H9 (cell line): Measurements from ENCODE around the gene TEF. TPM values are rescaled to one million over a fixed set of nuclear protein-coding genes. Genes with fewer than 3 reads are reported as not detected.

Experiments
- DNase-seq: peaks from one replicate; pipeline ENCODE4 v3.0.0-alpha.2; 2017
- H2AFZ ChIP-seq: one replicate; pipeline ENCODE4 v1.6.1; 2013; ENCODE audit warnings: mild to moderate bottlenecking, low read length, control low read depth, moderate library complexity
- H2AK5ac ChIP-seq: 2 replicates; pipeline ENCODE4 v1.6.1; 2013; ENCODE audit warnings: low read length, control low read depth, mixed read lengths; ENCODE audit not compliant: insufficient read length
- H2BK120ac ChIP-seq: one replicate; pipeline ENCODE4 v1.6.1; 2013; ENCODE audit warnings: low read depth, mild to moderate bottlenecking, low read length, control low read depth, inconsistent platforms; ENCODE audit not compliant: poor library complexity, severe bottlenecking
- H2BK12ac ChIP-seq: 2 replicates; pipeline ENCODE4 v1.6.1; 2013; ENCODE audit warnings: low read length, control low read depth, mixed read lengths, low read depth; ENCODE audit not compliant: insufficient read length
- H2BK15ac ChIP-seq: 2 replicates; pipeline ENCODE4 v1.6.1; 2013; ENCODE audit warnings: low read depth, low read length, control low read depth
- H2BK20ac ChIP-seq: one replicate; pipeline ENCODE4 v1.6.1; 2013; ENCODE audit warnings: low read depth, mild to moderate bottlenecking, low read length, control low read depth, inconsistent platforms; ENCODE audit not compliant: poor library complexity, severe bottlenecking
- H2BK5ac ChIP-seq: 2 replicates; pipeline ENCODE4 v1.6.1; 2013; ENCODE audit warnings: low read length, control low read depth, mixed read lengths; ENCODE audit not compliant: insufficient read length
- H3K14ac ChIP-seq: 2 replicates; pipeline ENCODE4 v1.6.1; 2013; ENCODE audit warnings: low read length, control low read depth; ENCODE audit not compliant: insufficient read depth
- H3K18ac ChIP-seq: 2 replicates; pipeline ENCODE4 v1.6.1; 2013; ENCODE audit warnings: low read depth, mild to moderate bottlenecking, mixed read lengths, low read length, control low read depth; ENCODE audit not compliant: insufficient read length
- H3K23ac ChIP-seq: 2 replicates; pipeline ENCODE4 v1.6.1; 2013; ENCODE audit warnings: low read length, control low read depth, mixed read lengths, low read depth; ENCODE audit not compliant: insufficient read length
- H3K23me2 ChIP-seq: 2 replicates; pipeline ENCODE4 v1.6.1; 2013; ENCODE audit warnings: low read depth, mild to moderate bottlenecking, mixed read lengths, low read length, control low read depth; ENCODE audit not compliant: insufficient read length, poor library complexity, severe bottlenecking
- H3K27ac ChIP-seq: 2 replicates; pipeline ENCODE4 v1.5.1; 2013; ENCODE audit warnings: low read length, control low read depth, mixed read lengths, low read depth; ENCODE audit not compliant: insufficient read length
- H3K27me3 ChIP-seq: 2 replicates; pipeline ENCODE4 v1.6.1; 2013; ENCODE audit warnings: low read length, control low read depth, inconsistent platforms; ENCODE audit not compliant: insufficient read depth
- H3K4ac ChIP-seq: 2 replicates; pipeline ENCODE4 v1.6.1; 2013; ENCODE audit warnings: low read depth, mild to moderate bottlenecking, control low read depth, inconsistent platforms, low read length, moderate library complexity
- H3K4me1 ChIP-seq: 2 replicates; pipeline ENCODE4 v1.6.1; 2013; ENCODE audit warnings: low read length, control low read depth, inconsistent platforms; ENCODE audit not compliant: insufficient read depth
- H3K4me2 ChIP-seq: 2 replicates; pipeline ENCODE4 v1.6.1; 2013; ENCODE audit warnings: low read length, control low read depth, mixed read lengths; ENCODE audit not compliant: insufficient read length, insufficient read depth
- H3K56ac ChIP-seq: 2 replicates; pipeline ENCODE4 v1.6.1; 2013; ENCODE audit warnings: low read depth, mild to moderate bottlenecking, mixed read lengths, low read length, control low read depth; ENCODE audit not compliant: insufficient read length
- H3K79me1 ChIP-seq: 2 replicates; pipeline ENCODE4 v1.6.1; 2013; ENCODE audit warnings: low read depth, mild to moderate bottlenecking, moderate library complexity, low read length, control low read depth, inconsistent platforms; ENCODE audit not compliant: insufficient read depth, poor library complexity, severe bottlenecking
- H3K79me2 ChIP-seq: 2 replicates; pipeline ENCODE4 v1.6.1; 2013; ENCODE audit warnings: low read length, control low read depth, inconsistent platforms; ENCODE audit not compliant: insufficient read depth
- H3K9ac ChIP-seq: 2 replicates; pipeline ENCODE4 v1.6.1; 2013; ENCODE audit warnings: low read length, control low read depth, mixed read lengths; ENCODE audit not compliant: insufficient read length; ENCODE audit errors: extremely low read depth
- H3K9me3 ChIP-seq: one replicate; pipeline ENCODE4 v1.6.1; 2013; ENCODE audit warnings: low read depth, low read length, inconsistent platforms; ENCODE audit not compliant: control insufficient read depth
- H3T11ph ChIP-seq: one replicate; pipeline ENCODE4 v1.6.1; 2013; ENCODE audit warnings: mild to moderate bottlenecking, low read length, control low read depth, inconsistent platforms
- H4K20me1 ChIP-seq: one replicate; pipeline ENCODE4 v1.6.1; 2013; ENCODE audit not compliant: control insufficient read depth, insufficient read length, insufficient read depth
- H4K5ac ChIP-seq: 2 replicates; pipeline ENCODE4 v1.6.1; 2013; ENCODE audit warnings: low read depth, mild to moderate bottlenecking, mixed read lengths, low read length, control low read depth; ENCODE audit not compliant: insufficient read length
- H4K8ac ChIP-seq: replicated peaks from 2 replicates; pipeline ENCODE4 v1.6.1; 2013; ENCODE audit warnings: low read length, control low read depth, mixed read lengths, low read depth; ENCODE audit not compliant: insufficient read length
- H4K91ac ChIP-seq: 2 replicates; pipeline ENCODE4 v1.6.1; 2013; ENCODE audit warnings: low read depth, mild to moderate bottlenecking, moderate library complexity, mixed read lengths, low read length, control low read depth; ENCODE audit not compliant: insufficient read length
- H3K27ac Mint-ChIP-seq, 3 experiments: 2 replicates in 2 of 3; 3 replicates in 1 of 3; pipeline ENCODE4 v1.8.0; 2020 to 2021; ENCODE audit warnings: mixed read lengths in 3 of 3, mild to moderate bottlenecking in 1 of 3, moderate library complexity in 1 of 3
- H3K27me3 Mint-ChIP-seq: 2 replicates; pipeline ENCODE4 v1.8.0; 2021; ENCODE audit warnings: low read depth, mild to moderate bottlenecking, moderate library complexity, mixed read lengths
- H3K36me3 Mint-ChIP-seq, 3 experiments: 2 replicates in 2 of 3; 3 replicates in 1 of 3; pipeline ENCODE4 v1.8.0; 2020 to 2021; ENCODE audit warnings: low read depth in 3 of 3, mixed read lengths in 3 of 3; ENCODE audit not compliant: insufficient read depth in 1 of 3
- H3K4me1 Mint-ChIP-seq, 2 experiments: 2 replicates each; pipeline ENCODE4 v1.8.0; 2020; ENCODE audit warnings: mixed read lengths in 2 of 2
- H3K4me3 Mint-ChIP-seq, 2 experiments: 2 replicates in 1 of 2; 3 replicates in 1 of 2; pipeline ENCODE4 v1.8.0; 2020 to 2021; ENCODE audit warnings: mild to moderate bottlenecking in 2 of 2, mixed read lengths in 2 of 2, moderate library complexity in 1 of 2
- H3K9me3 Mint-ChIP-seq, 2 experiments: 2 replicates in 1 of 2; 3 replicates in 1 of 2; pipeline ENCODE4 v1.8.0; 2020; ENCODE audit warnings: mild to moderate bottlenecking in 2 of 2, mixed read lengths in 2 of 2, moderate library complexity in 1 of 2
- WGBS: extraction: QIAGEN DNeasy Blood & Tissue Kit; methylation state at CpG from one replicate; pipeline ENCODE4 v1.1.7; 2013; ENCODE audit warnings: missing lambda C conversion rate, low lambda C conversion rate, mixed read lengths; ENCODE audit not compliant: insufficient read length; ENCODE audit errors: extremely low coverage; 5-methylcytosine and 5-hydroxymethylcytosine counted together
- total RNA-seq: library from RNA; stranded (reverse); gene quantifications from 2 replicates; pipeline ENCODE4 v1.2.1, GENCODE V29; 2021
- TF ChIP-seq, protein P1 (sequence below): fragments of 200-600 bp; sonication (generic); conservative IDR thresholded peaks from 3 replicates; pipeline ENCODE4 v1.8.0; 2021; ENCODE audit warnings: antibody characterized with exemption, mild to moderate bottlenecking

Gene TEF
- total RNA-seq, 1 experiment from 2014 or later = 17.9 TPM

DNA sequence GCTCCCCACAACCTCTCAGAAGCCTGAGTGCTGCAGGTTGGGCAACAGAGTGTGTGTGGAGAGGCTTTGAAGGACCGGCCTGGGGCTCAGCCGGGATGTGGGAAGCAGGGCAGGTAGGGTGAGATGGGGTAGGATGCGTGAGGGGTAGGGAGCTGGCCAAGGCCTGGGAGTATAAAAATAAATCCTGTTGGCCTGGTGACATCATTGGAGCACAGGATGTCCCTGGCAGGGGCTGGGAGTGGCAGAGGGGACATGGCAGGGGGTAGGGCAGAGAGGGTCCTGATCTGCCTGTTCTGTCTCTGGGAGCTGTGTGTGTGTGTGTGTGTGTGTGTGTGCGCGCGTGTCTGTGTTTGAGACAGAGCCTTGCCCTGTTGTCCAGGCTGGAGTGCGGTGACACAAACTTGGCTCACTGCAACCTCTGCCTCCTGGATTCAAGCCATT, 28.6 kb downstream of the TEF start:
- TF ChIP-seq, protein P1, sequence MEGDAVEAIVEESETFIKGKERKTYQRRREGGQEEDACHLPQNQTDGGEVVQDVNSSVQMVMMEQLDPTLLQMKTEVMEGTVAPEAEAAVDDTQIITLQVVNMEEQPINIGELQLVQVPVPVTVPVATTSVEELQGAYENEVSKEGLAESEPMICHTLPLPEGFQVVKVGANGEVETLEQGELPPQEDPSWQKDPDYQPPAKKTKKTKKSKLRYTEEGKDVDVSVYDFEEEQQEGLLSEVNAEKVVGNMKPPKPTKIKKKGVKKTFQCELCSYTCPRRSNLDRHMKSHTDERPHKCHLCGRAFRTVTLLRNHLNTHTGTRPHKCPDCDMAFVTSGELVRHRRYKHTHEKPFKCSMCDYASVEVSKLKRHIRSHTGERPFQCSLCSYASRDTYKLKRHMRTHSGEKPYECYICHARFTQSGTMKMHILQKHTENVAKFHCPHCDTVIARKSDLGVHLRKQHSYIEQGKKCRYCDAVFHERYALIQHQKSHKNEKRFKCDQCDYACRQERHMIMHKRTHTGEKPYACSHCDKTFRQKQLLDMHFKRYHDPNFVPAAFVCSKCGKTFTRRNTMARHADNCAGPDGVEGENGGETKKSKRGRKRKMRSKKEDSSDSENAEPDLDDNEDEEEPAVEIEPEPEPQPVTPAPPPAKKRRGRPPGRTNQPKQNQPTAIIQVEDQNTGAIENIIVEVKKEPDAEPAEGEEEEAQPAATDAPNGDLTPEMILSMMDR = no peak

More for the DNA sequence above, 28.6 kb downstream of the TEF start:
- H4K5ac ChIP-seq = no peak overlapping the region
- no peak overlapping the region for H3K23ac ChIP-seq
- H3K23me2 ChIP-seq = peaks cover 6% of the 10 kb centered on the region
- H4K20me1 ChIP-seq = no peaks in the 10 kb centered on the region
- H3K14ac ChIP-seq = no peak overlapping the region
- H3K9ac ChIP-seq = no peak overlapping the region
- H3K79me2 ChIP-seq = no peaks in the 10 kb centered on the region
- H3K4me1 ChIP-seq = no peaks in the 10 kb centered on the region; the same call in 1 of the 2 replicates
- H2BK120ac ChIP-seq = no peak overlapping the region
- no peak overlapping the region for H2BK20ac ChIP-seq
- no peak overlapping the region for H2BK15ac ChIP-seq
- no peak overlapping the region for H3K4me2 ChIP-seq
- no peak overlapping the region for H3T11ph ChIP-seq
- no peak overlapping the region; a peak in 1 of 7 replicates for H3K27ac Mint-ChIP-seq
- no peaks in the 10 kb centered on the region for H3K79me1 ChIP-seq
- H3K27me3 ChIP-seq = no peaks in the 10 kb centered on the region
- no peak overlapping the region for H3K18ac ChIP-seq
- no peak overlapping the region for H3K56ac ChIP-seq
- H2AK5ac ChIP-seq = no peak overlapping the region
- H3K4me1 Mint-ChIP-seq = peaks cover 21 to 24% of the 10 kb centered on the region in 2 experiments
- no peak for DNase-seq
- H2BK12ac ChIP-seq = no peak overlapping the region
- H3K27ac ChIP-seq = no peak overlapping the region
- no peaks in the 10 kb centered on the region for H3K9me3 Mint-ChIP-seq
- no peak overlapping the region for H4K91ac ChIP-seq
- no peak overlapping the region for H3K4ac ChIP-seq
- no peak overlapping the region for H2BK5ac ChIP-seq
- no peaks in the 10 kb centered on the region; the same call in none of the 2 replicates for H3K27me3 Mint-ChIP-seq
- no peak overlapping the region for H4K8ac ChIP-seq
- H3K4me3 Mint-ChIP-seq = no peak overlapping the region; a peak in 1 of 5 replicates
- WGBS = no CpG with 5 or more reads among the region's 7 CpGs
- no peaks in the 10 kb centered on the region for H3K9me3 ChIP-seq
- H3K36me3 Mint-ChIP-seq = no peaks in the 10 kb centered on the region
- H2AFZ ChIP-seq = no peak overlapping the region
